ENCODE results near the gene DIPK2A.
A peak's percentile ranks its signal among the peaks of the same experiment; 100 is the strongest.

DIPK2A gene

GRCh38 chr3:143975554-143976152 is 4.0 kb downstream of the DIPK2A start:
- no peak for DNase-seq

- no peak for DNase-seq
Measured at GRCh38 chr3:143977341-143978262, 6.0 kb downstream of the DIPK2A start.

GRCh38 chr3:143978263-143978631 is 6.6 kb downstream of the DIPK2A start:
- DNase-seq = no peak

- no peak for DNase-seq
Measured at GRCh38 chr3:143979041-143979440, 7.4 kb downstream of the DIPK2A start.

- DNase-seq = no peak
Measured at GRCh38 chr3:143979813-143980212, 8.2 kb downstream of the DIPK2A start.

GRCh38 chr3:143988306-143988705 is 16.7 kb downstream of the DIPK2A start:
- no peak for DNase-seq

- DNase-seq = no peak
Measured at GRCh38 chr3:143989461-143989860, 17.8 kb downstream of the DIPK2A start.

GRCh38 chr3:143991713-143992112 is 20.1 kb downstream of the DIPK2A start:
- DNase-seq = no peak

- DNase-seq = no peak
Measured at GRCh38 chr3:143998266-143998665, 26.6 kb downstream of the DIPK2A start.

GRCh38 chr3:144003051-144003450 is 31.4 kb downstream of the DIPK2A start:
- DNase-seq = no peak

- peak; percentile 3 for DNase-seq
Measured at GRCh38 chr3:144010371-144010770, 38.7 kb downstream of the DIPK2A start.

- no peak for DNase-seq
Measured at GRCh38 chr3:144011251-144011799, 39.7 kb downstream of the DIPK2A start.

GRCh38 chr3:144015133-144015532 is 43.5 kb downstream of the DIPK2A start:
- DNase-seq = no peak

- DNase-seq = no peak
Measured at GRCh38 chr3:144018776-144019175, 47.2 kb downstream of the DIPK2A start.

All from DMS153 (cell line).